ENCODE data around the gene ZNF408.

- TF ChIP-seq CTCF (IDR thresholded peaks at IDR 0.05) (no peak), POLR2A (IDR thresholded peaks at IDR 0.05) (no peak)
Observed at GRCh38 chr11:46680815-46681214, 20.0 kb upstream of the ZNF408 start.
